ENCODE results near the gene FOXN3.

Gene FOXN3

GRCh38 chr14:89165189-89166181, 251.5 kb downstream of the FOXN3 start:
- ChIA-PET POLR2A (no interaction called here), CTCF (no interaction called here)
- DNase-seq (ENCODE audit: extremely low spot score) = no peak
- TF ChIP-seq FOXK2 (IDR thresholded peaks at IDR 0.05) (no peak), SUZ12 (IDR thresholded peaks at IDR 0.05) (no peak), NFRKB (IDR thresholded peaks at IDR 0.05) (no peak), ZNF384 (IDR thresholded peaks at IDR 0.05) (no peak), FOXA1 (IDR thresholded peaks at IDR 0.05) (no peak), SP1 (IDR thresholded peaks at IDR 0.05) (no peak), HDGF (IDR thresholded peaks at IDR 0.05; ENCODE audit: borderline replicate concordance) (no peak), LEF1 (IDR thresholded peaks at IDR 0.05; ENCODE audit: borderline replicate concordance) (no peak), L3MBTL2 (conservative IDR thresholded peaks at IDR 0.05) (no peak)

DNA sequence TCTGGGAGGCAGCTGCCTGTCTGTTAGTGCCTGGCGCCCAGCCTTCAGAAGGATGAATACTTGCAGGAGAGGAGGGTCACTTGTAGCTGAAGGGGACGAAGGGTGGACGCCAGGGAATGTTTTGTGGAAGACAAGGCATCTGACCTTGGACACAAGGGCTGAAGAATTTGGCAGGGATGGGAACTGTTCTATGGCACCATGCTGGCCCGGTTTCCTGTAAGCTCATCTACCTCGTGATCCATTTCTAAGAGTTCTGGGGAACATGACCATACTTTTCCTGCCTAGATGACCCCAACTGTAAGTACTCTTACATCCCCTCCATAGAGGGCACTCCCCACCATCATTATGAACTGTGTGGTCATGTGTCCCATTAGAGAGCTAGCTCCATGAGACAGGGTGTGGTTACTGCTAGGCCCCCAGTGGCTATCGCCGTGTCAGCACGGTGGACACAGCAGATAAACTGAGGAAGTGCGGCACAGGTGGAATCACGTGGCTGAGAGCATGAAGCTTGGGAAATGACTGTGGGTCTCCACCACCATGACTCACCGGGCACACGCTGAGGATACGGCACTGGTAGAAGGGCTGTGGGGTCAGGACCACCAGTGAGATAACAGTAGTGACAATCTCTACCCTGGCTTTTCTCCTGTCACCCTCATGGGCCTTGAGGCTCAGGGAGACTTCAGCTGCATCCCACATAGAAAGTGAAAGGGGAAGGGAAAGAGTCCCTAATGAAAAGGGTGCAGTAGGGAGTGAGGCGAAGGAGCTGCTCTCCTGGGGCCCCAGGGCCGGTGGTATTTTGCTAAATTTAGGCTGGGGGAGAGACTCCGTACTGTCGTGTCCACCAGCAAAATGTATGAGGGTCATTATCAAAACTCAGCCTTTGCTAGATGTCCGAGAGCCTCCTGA, 252.6 kb downstream of the FOXN3 start:
- ChIA-PET CTCF (no interaction called here), POLR2A (no interaction called here)
- no peak for DNase-seq (ENCODE audit: extremely low spot score)
- TF ChIP-seq ZNF384 (IDR thresholded peaks at IDR 0.05) (no peak), BHLHE40 (IDR thresholded peaks at IDR 0.05; ENCODE audit: borderline replicate concordance) (no peak), ELF4 (IDR thresholded peaks at IDR 0.05) (no peak)

DNA sequence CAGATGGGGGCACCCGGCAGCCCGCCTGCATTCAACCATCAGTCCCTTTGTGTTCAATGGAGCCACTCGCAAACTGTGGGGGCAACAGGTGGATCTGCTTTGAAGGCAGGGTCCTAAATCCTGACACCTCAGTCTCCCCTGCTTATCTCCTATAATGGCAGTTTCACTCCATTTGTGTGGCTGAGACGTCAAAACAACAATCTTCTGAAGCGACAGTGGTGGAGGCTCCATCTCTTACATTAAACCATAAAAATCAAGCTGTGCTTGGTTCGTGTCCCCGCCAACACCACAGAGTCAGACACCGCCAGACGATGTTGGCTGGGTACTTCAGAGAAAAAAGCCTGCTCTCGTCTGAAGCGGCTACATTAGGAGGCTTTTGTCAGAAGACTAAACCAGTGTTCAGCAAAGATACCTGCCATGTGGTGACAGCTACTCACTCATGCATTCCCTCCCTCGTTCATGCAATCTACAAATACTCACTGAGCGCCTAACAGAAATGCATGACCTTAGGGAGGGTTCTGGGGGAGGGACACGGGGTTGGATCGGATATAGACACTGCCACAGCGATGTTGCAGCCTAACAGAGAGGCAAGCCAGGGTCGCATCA, 253.9 kb downstream of the FOXN3 start:
- no peak for TF ChIP-seq SUZ12 (IDR thresholded peaks at IDR 0.05)
- TF ChIP-seq FOXM1 (IDR thresholded peaks at IDR 0.05; ENCODE audit: borderline replicate concordance) = no peak
- no peak for TF ChIP-seq CTBP1 (IDR thresholded peaks at IDR 0.05; ENCODE audit: borderline replicate concordance)
- TF ChIP-seq FOXK2 (IDR thresholded peaks at IDR 0.05) = no peak
- TF ChIP-seq ELF4 (IDR thresholded peaks at IDR 0.05) = no peak
- no peak for TF ChIP-seq PKNOX1 (IDR thresholded peaks at IDR 0.05)
- TF ChIP-seq TARDBP (IDR thresholded peaks at IDR 0.05) = no peak
- TF ChIP-seq HDGF (IDR thresholded peaks at IDR 0.05; ENCODE audit: borderline replicate concordance) = no peak
- TF ChIP-seq NFRKB (IDR thresholded peaks at IDR 0.05) = no peak
- TF ChIP-seq FOXA1 (IDR thresholded peaks at IDR 0.05) = no peak
- no peak for TF ChIP-seq ZNF384 (IDR thresholded peaks at IDR 0.05)
- no peak for TF ChIP-seq L3MBTL2 (conservative IDR thresholded peaks at IDR 0.05)
- no peak for TF ChIP-seq BHLHE40 (IDR thresholded peaks at IDR 0.05; ENCODE audit: borderline replicate concordance)
- no peak for TF ChIP-seq LEF1 (IDR thresholded peaks at IDR 0.05; ENCODE audit: borderline replicate concordance)
- no peak for TF ChIP-seq SP1 (IDR thresholded peaks at IDR 0.05)
- CTCF ChIA-PET = no interaction called here
- DNase-seq (ENCODE audit: extremely low spot score) = no peak
- POLR2A ChIA-PET = no interaction called here

DNA sequence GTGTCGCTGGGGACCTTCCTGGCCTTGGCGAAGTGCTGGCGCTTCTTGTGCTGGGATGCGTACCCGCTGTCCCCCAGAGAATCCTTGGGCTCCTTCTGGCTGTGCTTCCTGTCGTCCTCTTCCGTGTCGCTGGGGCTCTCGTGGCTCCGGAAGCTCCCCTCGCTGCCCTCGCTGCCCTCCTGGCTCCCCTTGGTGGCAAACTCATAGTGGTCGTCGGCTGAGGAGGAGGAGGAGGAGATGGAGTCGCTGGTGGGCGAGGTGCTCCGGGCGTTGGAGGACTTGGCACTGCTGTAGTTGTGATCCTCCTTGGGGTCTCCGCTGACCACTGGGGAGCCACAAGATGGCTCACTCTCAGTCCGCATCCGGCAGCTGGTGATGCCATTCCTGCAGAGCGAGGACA, 254.4 kb downstream of the FOXN3 start:
- no peak for DNase-seq (ENCODE audit: extremely low spot score)
- TF ChIP-seq LEF1 (IDR thresholded peaks at IDR 0.05; ENCODE audit: borderline replicate concordance) (no peak), ARNT (IDR thresholded peaks at IDR 0.05) (no peak), ZNF384 (IDR thresholded peaks at IDR 0.05) (no peak), FOXA1 (IDR thresholded peaks at IDR 0.05) (no peak), PKNOX1 (IDR thresholded peaks at IDR 0.05) (no peak), SP1 (IDR thresholded peaks at IDR 0.05) (no peak), CTBP1 (IDR thresholded peaks at IDR 0.05; ENCODE audit: borderline replicate concordance) (no peak), NFRKB (IDR thresholded peaks at IDR 0.05) (no peak), L3MBTL2 (conservative IDR thresholded peaks at IDR 0.05) (no peak), SUZ12 (IDR thresholded peaks at IDR 0.05) (no peak), BHLHE40 (IDR thresholded peaks at IDR 0.05; ENCODE audit: borderline replicate concordance) (no peak), FOXM1 (IDR thresholded peaks at IDR 0.05; ENCODE audit: borderline replicate concordance) (no peak), HDGF (IDR thresholded peaks at IDR 0.05; ENCODE audit: borderline replicate concordance) (no peak), ELF4 (IDR thresholded peaks at IDR 0.05) (no peak), TARDBP (IDR thresholded peaks at IDR 0.05) (no peak)
- ChIA-PET CTCF (no interaction called here), POLR2A (no interaction called here)

DNA sequence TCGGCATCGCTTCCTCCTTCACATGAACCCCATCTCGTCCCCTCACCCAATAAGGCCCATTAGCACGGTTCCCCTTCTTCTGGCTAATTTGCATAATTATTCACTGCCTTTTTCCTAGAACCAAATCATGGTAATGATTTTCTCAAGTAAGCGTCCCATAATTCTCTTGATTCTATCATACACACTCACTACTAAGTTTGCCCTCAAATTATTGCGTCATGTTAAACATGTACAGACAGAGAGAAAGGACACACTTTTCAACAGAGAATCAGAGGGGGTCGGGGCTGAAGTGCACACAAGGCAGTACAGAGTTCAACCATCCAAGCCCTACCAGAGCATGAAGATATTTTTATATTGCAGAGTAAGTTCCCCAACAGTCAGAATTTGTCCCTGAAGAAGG, 256.6 kb downstream of the FOXN3 start:
- no peak for TF ChIP-seq L3MBTL2 (conservative IDR thresholded peaks at IDR 0.05)
- TF ChIP-seq NFRKB (IDR thresholded peaks at IDR 0.05) = no peak
- TF ChIP-seq FOXM1 (IDR thresholded peaks at IDR 0.05; ENCODE audit: borderline replicate concordance) = no peak
- TF ChIP-seq TARDBP (IDR thresholded peaks at IDR 0.05) = no peak
- TF ChIP-seq FOXK2 (IDR thresholded peaks at IDR 0.05) = no peak
- no peak for TF ChIP-seq LEF1 (IDR thresholded peaks at IDR 0.05; ENCODE audit: borderline replicate concordance)
- no peak for TF ChIP-seq SP1 (IDR thresholded peaks at IDR 0.05)
- no peak for TF ChIP-seq HDGF (IDR thresholded peaks at IDR 0.05; ENCODE audit: borderline replicate concordance)
- TF ChIP-seq ELF4 (IDR thresholded peaks at IDR 0.05) = no peak
- TF ChIP-seq ZNF384 (IDR thresholded peaks at IDR 0.05) = no peak
- no peak for TF ChIP-seq PKNOX1 (IDR thresholded peaks at IDR 0.05)
- no peak for TF ChIP-seq CTBP1 (IDR thresholded peaks at IDR 0.05; ENCODE audit: borderline replicate concordance)
- no peak for TF ChIP-seq ARNT (IDR thresholded peaks at IDR 0.05)
- TF ChIP-seq BHLHE40 (IDR thresholded peaks at IDR 0.05; ENCODE audit: borderline replicate concordance) = no peak
- no peak for TF ChIP-seq SUZ12 (IDR thresholded peaks at IDR 0.05)
- TF ChIP-seq FOXA1 (IDR thresholded peaks at IDR 0.05) = no peak
- ChIA-PET CTCF (no interaction called here), POLR2A (no interaction called here)
- DNase-seq (ENCODE audit: extremely low spot score) = no peak
